ENCODE results near the gene RASGRF1. TPM values are rescaled to one million over a fixed set of nuclear protein-coding genes. Genes with fewer than 3 reads are reported as not detected.

Gene RASGRF1
- total RNA-seq, 1 donor from 2014 or later: under 0.01 TPM

DNA sequence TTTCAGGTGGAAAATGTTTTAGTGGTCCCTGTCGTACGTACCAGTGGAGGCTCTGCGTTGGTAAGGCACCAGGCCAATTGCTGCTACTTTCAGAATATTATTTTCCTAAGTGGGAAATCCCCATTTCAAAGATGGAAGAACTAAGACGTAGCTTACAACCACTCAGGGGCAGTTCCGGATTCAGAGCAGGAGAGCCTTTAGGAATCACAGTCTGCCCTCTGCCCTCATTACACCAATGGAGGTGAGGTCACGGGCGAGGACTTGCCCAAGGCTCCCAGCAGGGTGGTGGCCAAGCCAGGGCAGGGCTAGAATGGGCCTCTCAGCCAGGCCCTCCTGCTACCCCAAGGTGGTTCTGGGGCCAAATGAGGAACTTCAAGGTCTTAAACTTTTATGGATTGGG lies 72.6 kb downstream of the RASGRF1 start:
- no peaks in the 10 kb centered on the region for H3K36me3 ChIP-seq (ENCODE audit: control insufficient read depth, insufficient read depth, low read length)
- no peak for FAIRE-seq
- no peak for DNase-seq (ENCODE audit: low read depth)
- TF ChIP-seq CTCF (IDR thresholded peaks at IDR 0.05; ENCODE audit: insufficient read depth, low read length, severe bottlenecking): no peak
- no peaks in the 10 kb centered on the region for H3K27me3 ChIP-seq (ENCODE audit: control insufficient read depth, insufficient read depth, low read length)
- no peak overlapping the region for H3K4me3 ChIP-seq (ENCODE audit: low read depth, low read length)

GRCh38 chr15:79016527-79017170 lies 73.9 kb downstream of the RASGRF1 start:
- no peak for DNase-seq (ENCODE audit: low read depth)
- H3K4me3 ChIP-seq (ENCODE audit: low read depth, low read length): no peak overlapping the region
- no peak for FAIRE-seq
- H3K36me3 ChIP-seq (ENCODE audit: control insufficient read depth, insufficient read depth, low read length): no peaks in the 10 kb centered on the region
- H3K27me3 ChIP-seq (ENCODE audit: control insufficient read depth, insufficient read depth, low read length): no peaks in the 10 kb centered on the region
- TF ChIP-seq CTCF (IDR thresholded peaks at IDR 0.05; ENCODE audit: insufficient read depth, low read length, severe bottlenecking): no peak

DNA sequence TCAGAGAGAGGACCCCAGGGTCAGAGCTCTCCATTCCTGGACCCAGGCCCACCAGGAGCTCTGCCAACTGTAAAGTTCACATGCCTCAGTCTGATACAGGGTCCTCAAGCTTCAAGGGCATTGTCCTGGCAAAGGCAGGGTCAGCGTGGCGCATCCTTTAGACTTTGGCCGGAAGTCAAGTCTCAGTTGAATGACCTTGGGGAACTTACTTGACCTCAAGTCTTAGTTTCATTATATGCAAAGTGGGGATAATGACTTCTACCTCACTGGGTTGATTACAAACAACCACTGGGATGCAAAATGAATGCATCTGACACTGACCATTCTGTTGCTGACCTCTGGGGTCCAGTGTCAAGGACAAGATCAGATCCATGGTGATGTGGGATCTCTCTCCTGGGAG lies 75.2 kb downstream of the RASGRF1 start:
- FAIRE-seq (no peak), DNase-seq (ENCODE audit: low read depth) (no peak)
- Histone ChIP-seq H3K27me3 (ENCODE audit: control insufficient read depth, insufficient read depth, low read length) (no peaks in the 10 kb centered on the region), H3K36me3 (ENCODE audit: control insufficient read depth, insufficient read depth, low read length) (no peaks in the 10 kb centered on the region), H3K4me3 (ENCODE audit: low read depth, low read length) (no peak overlapping the region)
- TF ChIP-seq CTCF (IDR thresholded peaks at IDR 0.05; ENCODE audit: insufficient read depth, low read length, severe bottlenecking): no peak

- no peak overlapping the region for H3K4me3 ChIP-seq (ENCODE audit: low read depth, low read length)
- no peak for TF ChIP-seq CTCF (IDR thresholded peaks at IDR 0.05; ENCODE audit: insufficient read depth, low read length, severe bottlenecking)
- H3K27me3 ChIP-seq (ENCODE audit: control insufficient read depth, insufficient read depth, low read length): no peaks in the 10 kb centered on the region
- no peak for DNase-seq (ENCODE audit: low read depth)
- no peak for FAIRE-seq
- H3K36me3 ChIP-seq (ENCODE audit: control insufficient read depth, insufficient read depth, low read length): no peaks in the 10 kb centered on the region
Observed at GRCh38 chr15:79010278-79010677, 80.3 kb downstream of the RASGRF1 start.

DNA sequence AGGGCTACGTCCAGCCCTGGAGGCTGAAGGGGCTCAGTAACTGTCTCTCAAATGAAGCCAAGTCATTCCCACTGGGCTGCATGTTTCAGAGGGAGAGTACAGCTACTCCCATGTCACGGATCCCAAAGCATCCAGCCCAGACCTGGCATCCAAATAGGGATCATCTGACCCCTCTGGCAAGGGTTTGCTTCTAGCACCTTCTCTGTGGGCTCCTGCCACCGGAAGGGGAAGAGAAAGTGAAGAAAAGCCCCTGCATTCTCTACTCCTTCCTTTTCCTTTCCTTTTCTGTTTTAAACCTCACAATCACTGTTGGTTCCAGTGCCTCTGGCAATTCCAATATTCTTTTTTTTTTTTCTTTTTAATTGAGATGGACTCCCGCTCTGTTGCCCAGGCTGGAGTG lies 81.2 kb downstream of the RASGRF1 start:
- H3K36me3 ChIP-seq (ENCODE audit: control insufficient read depth, insufficient read depth, low read length): no peaks in the 10 kb centered on the region
- no peaks in the 10 kb centered on the region for H3K27me3 ChIP-seq (ENCODE audit: control insufficient read depth, insufficient read depth, low read length)
- TF ChIP-seq CTCF (IDR thresholded peaks at IDR 0.05; ENCODE audit: insufficient read depth, low read length, severe bottlenecking): no peak
- no peak overlapping the region for H3K4me3 ChIP-seq (ENCODE audit: low read depth, low read length)
- no peak for FAIRE-seq
- no peak for DNase-seq (ENCODE audit: low read depth)

GRCh38 chr15:79008659-79009058 lies 81.9 kb downstream of the RASGRF1 start:
- H3K4me3 ChIP-seq (ENCODE audit: low read depth, low read length): no peak overlapping the region
- no peaks in the 10 kb centered on the region for H3K27me3 ChIP-seq (ENCODE audit: control insufficient read depth, insufficient read depth, low read length)
- FAIRE-seq (no peak), DNase-seq (ENCODE audit: low read depth) (no peak)
- no peaks in the 10 kb centered on the region for H3K36me3 ChIP-seq (ENCODE audit: control insufficient read depth, insufficient read depth, low read length)
- no peak for TF ChIP-seq CTCF (IDR thresholded peaks at IDR 0.05; ENCODE audit: insufficient read depth, low read length, severe bottlenecking)

All from bronchial epithelial cell (primary cell).